CD14-positive monocyte (primary cell): ENCODE measurements around the gene CCL11. TPM values are rescaled to one million over a fixed set of nuclear protein-coding genes. Genes with fewer than 3 reads are reported as not detected.

Experiments
- DNase-seq, 3 donors: peaks; one replicate each; pipeline ENCODE4 v3.0.0-alpha.2; 2011 to 2022
- H2AFZ ChIP-seq: 2 replicates; pipeline ENCODE4 v1.6.0; 2012; ENCODE audit warnings: mild to moderate bottlenecking, low read depth, low read length, inconsistent platforms; ENCODE audit not compliant: insufficient read depth, poor library complexity, severe bottlenecking
- H3K27ac ChIP-seq, 2 donors: 1 replicate in 1 of 2; 2 replicates in 1 of 2; pipeline ENCODE4 v1.5.1; 2012 to 2013; ENCODE audit warnings: low read length in 2 of 2, control low read depth in 1 of 2, inconsistent platforms in 1 of 2, low read depth in 1 of 2, mild to moderate bottlenecking in 1 of 2
- H3K27me3 ChIP-seq, 2 donors: one replicate each; pipeline versions ENCODE4 v1.6.0 to v1.6.1; 2011 to 2013; ENCODE audit warnings: low read length in 2 of 2; ENCODE audit not compliant: control insufficient read depth in 2 of 2, insufficient read depth in 2 of 2
- H3K36me3 ChIP-seq, 2 donors: replicated peaks in 1 of 2; 1 replicate in 1 of 2; 2 replicates in 1 of 2; pipeline versions ENCODE4 v1.5.1 to v1.6.1; 2012 to 2013; ENCODE audit warnings: low read length in 2 of 2, control low read depth in 1 of 2, inconsistent platforms in 1 of 2, mild to moderate bottlenecking in 1 of 2; ENCODE audit not compliant: insufficient read depth in 2 of 2, control insufficient read depth in 1 of 2
- H3K4me1 ChIP-seq, 2 donors: 1 replicate in 1 of 2; 2 replicates in 1 of 2; pipeline versions ENCODE4 v1.5.1 to v1.6.1; 2012 to 2013; ENCODE audit warnings: low read length in 2 of 2, control low read depth in 1 of 2, inconsistent platforms in 1 of 2, mild to moderate bottlenecking in 1 of 2, moderate library complexity in 1 of 2; ENCODE audit not compliant: insufficient read depth in 2 of 2, control insufficient read depth in 1 of 2
- H3K4me2 ChIP-seq: replicated peaks from 2 replicates; pipeline ENCODE3; 2012; ENCODE audit warnings: low read length, moderate library complexity, mild to moderate bottlenecking; ENCODE audit not compliant: poor library complexity, severe bottlenecking; ENCODE audit errors: extremely low read depth
- H3K4me3 ChIP-seq, 3 experiments: fragments of 200-600 bp in 1 of 3; sonication (generic) in 1 of 3; replicated peaks in 1 of 3; 1 replicate in 2 of 3; 2 replicates in 1 of 3; pipeline ENCODE4 v1.5.1; 2011 to 2013; ENCODE audit warnings: low read length in 3 of 3, mild to moderate bottlenecking in 3 of 3, control low read depth in 2 of 3, low read depth in 2 of 3, inconsistent platforms in 1 of 3, moderate library complexity in 1 of 3
- H3K79me2 ChIP-seq: 2 replicates; pipeline ENCODE4 v1.6.0; 2012; ENCODE audit warnings: mild to moderate bottlenecking, control low read depth, inconsistent platforms, low read length, moderate library complexity; ENCODE audit not compliant: insufficient read depth
- H3K9ac ChIP-seq: 2 replicates; pipeline ENCODE4 v1.6.0; 2017; ENCODE audit warnings: low read length, mild to moderate bottlenecking; ENCODE audit not compliant: insufficient read depth, poor library complexity, severe bottlenecking
- H3K9me3 ChIP-seq, 2 donors: replicated peaks in 1 of 2; 1 replicate in 1 of 2; 2 replicates in 1 of 2; pipeline versions ENCODE4 v1.5.1 to v1.6.1; 2012 to 2013; ENCODE audit warnings: low read length in 2 of 2, control low read depth in 1 of 2; ENCODE audit not compliant: control insufficient read depth in 1 of 2, insufficient read depth in 1 of 2
- H4K20me1 ChIP-seq: 2 replicates; pipeline ENCODE4 v1.6.0; 2012; ENCODE audit warnings: mild to moderate bottlenecking, low read length, control low read depth, moderate library complexity; ENCODE audit not compliant: insufficient read depth
- H3K27ac Mint-ChIP-seq, 7 donors: one replicate each; pipeline ENCODE4 v1.8.0; 2020; ENCODE audit warnings: mild to moderate bottlenecking in 7 of 7, mixed read lengths in 7 of 7, moderate library complexity in 6 of 7, inconsistent platforms in 2 of 7
- H3K27me3 Mint-ChIP-seq, 3 donors: one replicate each; pipeline ENCODE4 v1.8.0; 2021 to 2022; ENCODE audit warnings: low read depth in 3 of 3, mild to moderate bottlenecking in 3 of 3, mixed read lengths in 3 of 3, moderate library complexity in 3 of 3, inconsistent platforms in 1 of 3
- H3K36me3 Mint-ChIP-seq, 2 donors: one replicate each; pipeline ENCODE4 v1.8.0; 2020; ENCODE audit warnings: mixed read lengths in 2 of 2, inconsistent platforms in 1 of 2, mild to moderate bottlenecking in 1 of 2
- H3K4me1 Mint-ChIP-seq: one replicate; pipeline ENCODE4 v1.8.0; 2020; ENCODE audit warnings: mild to moderate bottlenecking, mixed read lengths
- H3K4me3 Mint-ChIP-seq, 2 donors: one replicate each; pipeline ENCODE4 v1.8.0; 2020; ENCODE audit warnings: mild to moderate bottlenecking in 2 of 2, mixed read lengths in 2 of 2, moderate library complexity in 1 of 2
- H3K9me3 Mint-ChIP-seq, 7 donors: one replicate each; pipeline ENCODE4 v1.8.0; 2020 to 2022; ENCODE audit warnings: mixed read lengths in 7 of 7, mild to moderate bottlenecking in 6 of 7, moderate library complexity in 6 of 7, inconsistent platforms in 2 of 7
- CTCF ChIP-seq: fragments of 200-600 bp; IDR thresholded peaks from one replicate; pipeline ENCODE4 v1.8.0; 2022; ENCODE audit warnings: antibody characterized with exemption, mild to moderate bottlenecking
- WGBS: methylation state at CpG from one replicate; pipeline ENCODE4 v1.1.5; 2013; ENCODE audit warnings: missing lambda C conversion rate; ENCODE audit not compliant: insufficient coverage; 5-methylcytosine and 5-hydroxymethylcytosine counted together
- intact Hi-C, 2 donors: fragments of 100-400 bp; cut with micrococcal nuclease; formaldehyde crosslinking; loops; one replicate each; pipeline versions ENCODE4 v1.15.0 to v1.15.1; 2023
- polyA plus RNA-seq, 3 donors: library from polyadenylated mRNA; depleted of rRNA in 1 of 3; unstranded in 2 of 3; stranded (reverse) in 1 of 3; fragments of 300-500 nt in 2 of 3; fragments of >200 nt in 1 of 3; fragmentation: Illumina TruSeq in 2 of 3; gene quantifications; 1 replicate in 2 of 3; 2 replicates in 1 of 3; pipeline ENCODE4 v1.2.3, GENCODE V29; 2012 to 2021

CCL11 gene
- polyA plus RNA-seq, 3 donors: not detected

- H3K9ac ChIP-seq: peak overlapping the region; percentile 55
- intact Hi-C loops: loop anchor here in 1 of 2 donors (5.0 kb wide), 1 partner anchor 122 kb away; no protein-coding TSS in a partner anchor
- peaks cover 0 to 7% (median 0%) of the 10 kb centered on the region in 7 donors for H3K9me3 Mint-ChIP-seq
- H3K36me3 ChIP-seq: no peaks in the 10 kb centered on the region
- no peaks in the 10 kb centered on the region for H3K79me2 ChIP-seq
- peaks cover 4% of the 10 kb centered on the region for H3K4me1 Mint-ChIP-seq
- H3K27me3 ChIP-seq: no peaks in the 10 kb centered on the region
- H3K27ac ChIP-seq: peak overlapping the region; percentile 85 to 94
- H3K4me1 ChIP-seq: peaks cover 97 to 99% of the 10 kb centered on the region in 2 donors
- no peak for TF ChIP-seq CTCF
- H3K4me2 ChIP-seq: peak overlapping the region; percentile 47
- H4K20me1 ChIP-seq: no peaks in the 10 kb centered on the region
- peak overlapping the region in 1 of 3 experiments; percentile 38 for H3K4me3 ChIP-seq
- H3K27me3 Mint-ChIP-seq: peaks cover 0 to 8% (median 0%) of the 10 kb centered on the region in 3 donors
- peaks cover 0 to 1% of the 10 kb centered on the region in 2 donors for H3K36me3 Mint-ChIP-seq
- no peak overlapping the region for H2AFZ ChIP-seq
- no peak overlapping the region for H3K4me3 Mint-ChIP-seq
- DNase-seq: no peak
- no peaks in the 10 kb centered on the region for H3K9me3 ChIP-seq
- no peak overlapping the region for H3K27ac Mint-ChIP-seq
- WGBS: 13% methylated on average over 2 of the region's 6 CpGs
Measured at GRCh38 chr17:34245351-34245905, 40.1 kb upstream of the CCL11 start.

DNA sequence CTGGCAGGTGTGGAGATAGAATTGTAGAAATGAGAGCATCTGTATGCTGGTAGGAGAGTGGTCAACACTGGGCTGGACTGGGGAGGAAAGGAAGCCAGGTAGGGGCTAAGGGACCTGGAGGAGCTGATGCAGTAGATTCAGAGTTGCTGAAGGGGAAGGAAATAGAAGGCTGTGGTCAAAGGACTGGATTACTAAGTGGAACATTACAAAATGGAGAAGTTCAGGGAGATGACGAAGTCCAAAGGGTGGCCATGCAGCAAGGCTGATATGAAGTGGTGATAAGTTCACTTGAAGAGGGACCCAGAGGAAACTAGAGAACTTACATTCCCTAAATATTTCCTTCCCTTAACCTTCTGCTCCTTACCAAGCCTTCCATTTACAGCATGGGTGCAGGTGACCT, 39.1 kb upstream of the CCL11 start:
- H3K4me3 ChIP-seq: peak overlapping the region in 1 of 3 experiments; percentile 38
- peak overlapping the region; percentile 44 to 46 for H3K4me3 Mint-ChIP-seq
- no CpG with 5 or more reads among the region's 1 CpG for WGBS
- intact Hi-C loops: loop anchor here in 1 of 2 donors (2.0 to 5.0 kb wide), 2 partner anchors 26 to 121 kb away; no protein-coding TSS in a partner anchor
- peaks cover 92 to 97% of the 10 kb centered on the region in 2 donors for H3K4me1 ChIP-seq
- H3K27ac Mint-ChIP-seq: no peak overlapping the region
- peak overlapping the region; percentile 85 to 94 for H3K27ac ChIP-seq
- H3K9ac ChIP-seq: peak overlapping the region; percentile 55
- H3K9me3 Mint-ChIP-seq: peaks cover 0 to 9% (median 0%) of the 10 kb centered on the region in 7 donors
- peaks cover 0 to 11% (median 0%) of the 10 kb centered on the region in 3 donors for H3K27me3 Mint-ChIP-seq
- H2AFZ ChIP-seq: no peak overlapping the region
- DNase-seq: peak; percentile 89 to 97 (median 96)
- H3K27me3 ChIP-seq: no peaks in the 10 kb centered on the region
- no peaks in the 10 kb centered on the region for H3K36me3 ChIP-seq
- H3K4me2 ChIP-seq: peak overlapping the region; percentile 47
- H3K36me3 Mint-ChIP-seq: peaks cover 3 to 7% of the 10 kb centered on the region in 2 donors
- TF ChIP-seq CTCF: no peak
- peaks cover 8% of the 10 kb centered on the region for H3K4me1 Mint-ChIP-seq
- H4K20me1 ChIP-seq: no peaks in the 10 kb centered on the region
- no peaks in the 10 kb centered on the region for H3K79me2 ChIP-seq
- H3K9me3 ChIP-seq: no peaks in the 10 kb centered on the region
